ENCODE data around the gene PIR. TPM values are rescaled to one million over a fixed set of nuclear protein-coding genes. Genes with fewer than 3 reads are reported as not detected.

The PIR gene
- total and polyA plus RNA-seq, 9 of the 15 experiments (the other 6 are each of a cell fraction or from before 2014, with no cell fraction given) = 7.5 to 29.8 (median 11.5) TPM

DNA sequence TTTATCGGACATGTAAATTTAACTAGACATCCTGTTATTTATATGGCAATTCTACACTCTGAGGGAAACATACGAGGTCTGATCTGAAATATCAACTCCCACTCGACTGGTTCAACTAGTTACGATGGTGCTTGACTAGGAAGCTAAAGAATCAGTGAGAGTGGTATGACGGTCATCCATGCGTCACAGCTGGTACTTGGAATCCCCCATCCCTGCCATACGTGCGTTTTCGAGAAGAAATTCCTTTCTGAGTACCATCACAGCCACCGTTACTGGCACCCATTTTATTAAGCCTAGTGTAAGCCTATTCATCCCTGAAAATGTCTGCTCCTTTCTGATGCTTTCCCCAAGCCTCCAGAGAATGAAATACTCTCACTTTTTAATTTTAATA lies 157.1 kb downstream of the PIR start:
- H3K27me3 ChIP-seq (ENCODE audit: control insufficient read depth in 2 of 2, insufficient read depth in 2 of 2, low read length in 2 of 2) = peaks cover 0 to 3% of the 10 kb centered on the region in 2 experiments; a peak in 3 of 5 replicates
- H3K9me3 ChIP-seq (replicated peaks; ENCODE audit: control insufficient read depth, insufficient read depth, low read depth, low read length) = no peaks in the 10 kb centered on the region
- no peaks in the 10 kb centered on the region for H4K20me1 ChIP-seq (replicated peaks; ENCODE audit: control insufficient read depth, insufficient read depth, low read length)
- BruUV-seq (replicated peaks) = no TSS peak
- ChIA-PET POLR2A (no interaction called here), CTCF (ENCODE audit: low intra/inter-chr PET ratio) (no interaction called here)
- intact Hi-C loops (cut with micrococcal nuclease) (no loop called here), in situ Hi-C loops (cut with MboI) (loop anchor here (25.0 kb wide), 1 partner anchor 126 kb away; no protein-coding TSS in a partner anchor)
- no peak overlapping the region; the same call in 1 of the 3 replicates for H3K27ac ChIP-seq (ENCODE audit: extremely low read depth, low read depth, low read length)
- H3K4me2 ChIP-seq (ENCODE audit: insufficient read depth, low read length) = peak overlapping the region; percentile 95
- 1% methylated on average over 10 of the region's 10 CpGs for WGBS (ENCODE audit: insufficient coverage, low coverage, missing lambda C conversion rate)
- TF ChIP-seq, protein P1, sequence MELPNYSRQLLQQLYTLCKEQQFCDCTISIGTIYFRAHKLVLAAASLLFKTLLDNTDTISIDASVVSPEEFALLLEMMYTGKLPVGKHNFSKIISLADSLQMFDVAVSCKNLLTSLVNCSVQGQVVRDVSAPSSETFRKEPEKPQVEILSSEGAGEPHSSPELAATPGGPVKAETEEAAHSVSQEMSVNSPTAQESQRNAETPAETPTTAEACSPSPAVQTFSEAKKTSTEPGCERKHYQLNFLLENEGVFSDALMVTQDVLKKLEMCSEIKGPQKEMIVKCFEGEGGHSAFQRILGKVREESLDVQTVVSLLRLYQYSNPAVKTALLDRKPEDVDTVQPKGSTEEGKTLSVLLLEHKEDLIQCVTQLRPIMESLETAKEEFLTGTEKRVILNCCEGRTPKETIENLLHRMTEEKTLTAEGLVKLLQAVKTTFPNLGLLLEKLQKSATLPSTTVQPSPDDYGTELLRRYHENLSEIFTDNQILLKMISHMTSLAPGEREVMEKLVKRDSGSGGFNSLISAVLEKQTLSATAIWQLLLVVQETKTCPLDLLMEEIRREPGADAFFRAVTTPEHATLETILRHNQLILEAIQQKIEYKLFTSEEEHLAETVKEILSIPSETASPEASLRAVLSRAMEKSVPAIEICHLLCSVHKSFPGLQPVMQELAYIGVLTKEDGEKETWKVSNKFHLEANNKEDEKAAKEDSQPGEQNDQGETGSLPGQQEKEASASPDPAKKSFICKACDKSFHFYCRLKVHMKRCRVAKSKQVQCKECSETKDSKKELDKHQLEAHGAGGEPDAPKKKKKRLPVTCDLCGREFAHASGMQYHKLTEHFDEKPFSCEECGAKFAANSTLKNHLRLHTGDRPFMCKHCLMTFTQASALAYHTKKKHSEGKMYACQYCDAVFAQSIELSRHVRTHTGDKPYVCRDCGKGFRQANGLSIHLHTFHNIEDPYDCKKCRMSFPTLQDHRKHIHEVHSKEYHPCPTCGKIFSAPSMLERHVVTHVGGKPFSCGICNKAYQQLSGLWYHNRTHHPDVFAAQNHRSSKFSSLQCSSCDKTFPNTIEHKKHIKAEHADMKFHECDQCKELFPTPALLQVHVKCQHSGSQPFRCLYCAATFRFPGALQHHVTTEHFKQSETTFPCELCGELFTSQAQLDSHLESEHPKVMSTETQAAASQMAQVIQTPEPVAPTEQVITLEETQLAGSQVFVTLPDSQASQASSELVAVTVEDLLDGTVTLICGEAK (IDR thresholded peaks at IDR 0.05) = no peak
- TF ChIP-seq, protein P1 (CRISPR knock-in tag; IDR thresholded peaks at IDR 0.05) = no peak
- TF ChIP-seq RERE (CRISPR knock-in tag; IDR thresholded peaks at IDR 0.05; ENCODE audit: borderline replicate concordance) (no peak), MYBL2 (IDR thresholded peaks at IDR 0.05; ENCODE audit: low read depth) (0 out of 2 replicates have a peak, but pooled peaks have one; percentile 2), MYBL2 (CRISPR knock-in tag; IDR thresholded peaks at IDR 0.05; ENCODE audit: borderline replicate concordance) (no peak), RBM25 (IDR thresholded peaks at IDR 0.05; ENCODE audit: low read depth, low read length, severe bottlenecking) (no peak)
- H3K36me3 ChIP-seq (ENCODE audit: control insufficient read depth, insufficient read depth, low read length) = peaks cover 25% of the 10 kb centered on the region; the same call in 2 of the 3 replicates
- peaks cover 28% of the 10 kb centered on the region for H3K79me2 ChIP-seq (ENCODE audit: control insufficient read depth, insufficient read depth, low read length)
- peak overlapping the region; percentile 54 to 62; a peak in 3 of 4 replicates for H3K9ac ChIP-seq (ENCODE audit: insufficient read depth in 1 of 2, low read depth in 2 of 2, low read length in 2 of 2)
- ATAC-seq (no peak), FAIRE-seq (no peak), DNase-seq (ENCODE audit: extremely low read depth in 1 of 4, low spot score in 3 of 4) (peak; percentile 6 to 16 (median 9))
- H2AFZ ChIP-seq (ENCODE audit: low read depth, low read length) = peak overlapping the region; percentile 94
- peak overlapping the region; percentile 84 for H3K4me3 ChIP-seq
- H3K4me1 ChIP-seq (replicated peaks in 1 of 2; ENCODE audit: control insufficient read depth in 2 of 2, insufficient read depth in 2 of 2, low read length in 2 of 2) = no peaks in the 10 kb centered on the region; a peak in 2 of 5 replicates
- H3K9me1 ChIP-seq (ENCODE audit: control insufficient read depth, insufficient read depth, low read length) = no peaks in the 10 kb centered on the region
